Cardiac fibroblast (primary cell): ENCODE results near the gene KRTAP22-2.

ENCODE experiments used
- DNase-seq, 2 donors: peaks; one replicate each; pipeline versions ENCODE4 v3.0.0 to v3.0.0-alpha.2; 2010; ENCODE audit warnings: low read depth in 2 of 2
- H3K4me3 ChIP-seq, 2 donors: replicated peaks in 1 of 2; 1 replicate in 1 of 2; 2 replicates in 1 of 2; pipeline ENCODE4 v1.5.1; 2011; ENCODE audit warnings: low read depth in 2 of 2, low read length in 2 of 2, mild to moderate bottlenecking in 2 of 2, moderate library complexity in 1 of 2
- CTCF ChIP-seq: IDR thresholded peaks from one replicate; pipeline ENCODE4 v1.5.1; 2011; ENCODE audit warnings: low read depth, mild to moderate bottlenecking, low read length, inconsistent platforms

The KRTAP22-2 gene

GRCh38 chr21:30590297-30590696, at the start of gene KRTAP22-2:
TSS of gene KRTAP22-2 (minus strand) at chr21:30590397.
- TF ChIP-seq CTCF: no peak
- no peak for DNase-seq
- H3K4me3 ChIP-seq: no peak within 1 kb of the TSS

GRCh38 chr21:30638686-30639085, 48.5 kb upstream of the KRTAP22-2 start:
- TF ChIP-seq CTCF: no peak
- DNase-seq: no peak
- no peak overlapping the region for H3K4me3 ChIP-seq

GRCh38 chr21:30634906-30635305, 44.7 kb upstream of the KRTAP22-2 start, which contains the start of gene KRTAP20-2:
TSS of gene KRTAP20-2 (plus strand) at chr21:30635206. CDS start at chr21:30635264, 58 bp downstream.
- no peak for TF ChIP-seq CTCF
- DNase-seq: no peak
- no peak within 1 kb of the TSS for H3K4me3 ChIP-seq

GRCh38 chr21:30629200-30629599, 39.0 kb upstream of the KRTAP22-2 start:
- peak in 1 of 2 donors; percentile 0 for DNase-seq
- no peak for TF ChIP-seq CTCF
- no peak overlapping the region for H3K4me3 ChIP-seq

- no peak overlapping the region for H3K4me3 ChIP-seq
- no peak for DNase-seq
- no peak for TF ChIP-seq CTCF
Measured at GRCh38 chr21:30628109-30628508, 37.9 kb upstream of the KRTAP22-2 start.

GRCh38 chr21:30625449-30626165, 35.4 kb upstream of the KRTAP22-2 start:
- DNase-seq: no peak
- TF ChIP-seq CTCF: no peak
- H3K4me3 ChIP-seq: no peak overlapping the region

- no peak for DNase-seq
- TF ChIP-seq CTCF: no peak
- H3K4me3 ChIP-seq: no peak overlapping the region
Measured at GRCh38 chr21:30623362-30623761, 33.2 kb upstream of the KRTAP22-2 start.
